Breast epithelium (tissue), 3 donors: ENCODE measurements around the gene SH2D3C.

ENCODE experiments used
- CTCF ChIP-seq, 3 donors: fragments of 450-650 bp; IDR thresholded peaks; one replicate each; pipeline ENCODE4 v1.5.1; 2016 to 2017; ENCODE audit warnings: antibody characterized with exemption in 3 of 3, mild to moderate bottlenecking in 3 of 3, moderate library complexity in 3 of 3
- POLR2A ChIP-seq: fragments of 450-650 bp; IDR thresholded peaks from one replicate; pipeline ENCODE4 v1.6.1; 2016; ENCODE audit warnings: antibody characterized with exemption, mild to moderate bottlenecking, moderate library complexity

- no peak for TF ChIP-seq CTCF (IDR thresholded peaks at IDR 0.05)
- no peak for TF ChIP-seq POLR2A
These were observed 36.5 kb downstream of the SH2D3C start for GRCh38 chr9:127741831-127742434.
